Ureter (tissue), 1 donor: Measurements from ENCODE around the gene MAN2B1. TPM values are rescaled to one million over a fixed set of nuclear protein-coding genes. Genes with fewer than 3 reads are reported as not detected.
"Not testable (repeated sequence)": the region's sequence is repeated elsewhere in the genome, so short reads cannot be mapped to it uniquely, and the experiment has no call there.

Experiments
- DNase-seq: peaks from one replicate; pipeline ENCODE4 v3.0.0-alpha.2; 2020; ENCODE audit warnings: low spot score
- total RNA-seq: library from RNA; stranded (reverse); gene quantifications from one replicate; pipeline ENCODE4 v1.2.4, GENCODE V29; 2023
- donor health status: DM: yes; HTN: yes; CAD: no.

Gene MAN2B1
- total RNA-seq, 1 donor from 2014 or later, result 85.1 TPM

DNA sequence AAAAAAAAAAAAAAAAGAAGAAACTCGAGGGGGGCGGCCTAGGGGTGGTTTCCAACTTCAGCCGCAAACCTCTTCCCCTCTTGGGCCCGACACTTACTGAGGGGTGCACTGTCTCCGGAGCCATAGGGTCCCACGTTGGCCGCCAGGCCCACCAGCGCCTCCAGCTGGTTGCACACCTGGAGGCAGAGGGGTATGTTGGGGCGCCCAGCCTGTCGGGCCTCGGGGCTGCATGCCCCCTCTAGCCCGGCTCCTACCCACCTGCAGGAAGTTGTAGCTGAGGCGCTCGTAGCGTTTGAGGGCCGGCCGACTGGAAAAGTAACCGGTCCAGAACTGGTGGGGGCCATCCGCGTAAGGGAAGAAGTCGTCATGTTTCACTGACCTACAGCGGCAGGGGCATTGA lies 8.6 kb downstream of the MAN2B1 start:
- DNase-seq, result no peak

DNA sequence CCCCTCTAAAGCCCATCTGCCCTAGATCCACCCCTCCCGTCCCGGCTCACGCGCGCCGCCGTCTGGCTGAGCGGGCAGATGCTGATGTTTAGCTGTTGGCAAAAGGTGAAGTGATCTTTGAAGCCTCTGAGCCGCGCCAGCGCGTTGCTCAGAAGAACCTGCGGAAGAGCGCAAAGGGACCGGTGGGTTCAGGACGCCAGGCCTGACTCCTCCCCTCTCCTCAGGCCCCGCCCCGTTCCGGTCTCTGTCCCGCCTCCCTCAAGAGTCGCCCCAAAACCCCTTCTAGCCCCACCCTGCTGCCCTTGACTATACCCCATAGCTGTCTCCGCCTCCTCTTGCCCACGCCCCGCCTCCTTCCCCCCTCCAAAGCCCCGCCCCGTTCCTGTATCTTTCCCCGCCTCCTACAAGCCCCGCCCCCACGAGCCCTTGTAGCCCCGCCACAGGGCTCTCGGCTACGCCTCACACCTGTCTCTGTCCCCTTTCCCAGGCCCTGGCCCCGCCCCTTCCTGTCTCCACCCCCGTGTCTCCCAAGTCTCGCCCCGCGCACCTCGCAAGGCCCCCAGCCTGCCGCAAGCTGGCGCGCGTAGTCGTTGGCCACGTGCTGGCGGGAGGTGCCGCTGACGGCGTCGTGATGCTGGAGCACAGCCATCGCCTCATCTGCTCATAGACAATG lies 9.5 kb downstream of the MAN2B1 start:
- DNase-seq, result no peak

DNA sequence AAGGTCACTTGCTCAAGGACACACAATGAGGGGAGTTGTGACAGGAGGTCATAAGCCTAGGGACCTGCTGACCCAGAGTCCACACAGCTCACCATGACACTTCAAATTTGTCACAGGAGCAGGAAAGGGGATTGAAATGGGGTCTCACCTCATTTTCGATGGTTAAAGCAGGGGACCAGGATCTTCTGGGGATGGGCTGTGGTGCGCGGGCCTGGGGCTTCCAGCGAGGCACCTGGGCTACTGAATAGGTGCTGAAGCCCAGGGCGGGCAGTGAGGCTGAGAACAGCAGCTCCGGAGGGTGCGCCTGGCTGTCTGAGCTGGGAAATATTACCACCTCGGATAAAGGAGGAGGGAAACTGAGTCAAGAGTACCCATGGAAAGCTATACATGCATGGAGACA lies 11.0 kb downstream of the MAN2B1 start:
- DNase-seq, result no peak

DNA sequence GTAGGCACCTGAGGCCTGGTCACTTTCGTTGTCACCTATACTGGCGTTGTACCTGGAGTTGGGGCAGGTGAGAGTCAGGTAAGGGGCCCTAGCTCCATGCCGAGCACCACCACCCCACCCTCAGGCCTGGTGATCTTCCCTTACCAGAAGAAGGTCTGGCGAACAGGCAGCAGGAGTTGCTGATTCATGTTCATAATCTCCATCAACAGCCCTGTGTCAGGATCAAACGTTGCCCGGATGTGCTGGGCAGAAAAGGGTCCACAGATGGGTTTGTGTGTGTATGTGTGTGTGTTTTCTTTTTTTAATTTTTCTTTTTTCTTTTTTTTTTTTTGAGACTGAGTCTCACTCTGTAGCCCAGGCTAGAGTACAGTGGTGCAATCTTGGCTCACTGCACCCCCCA lies 14.3 kb downstream of the MAN2B1 start:
- DNase-seq, result no peak

DNA sequence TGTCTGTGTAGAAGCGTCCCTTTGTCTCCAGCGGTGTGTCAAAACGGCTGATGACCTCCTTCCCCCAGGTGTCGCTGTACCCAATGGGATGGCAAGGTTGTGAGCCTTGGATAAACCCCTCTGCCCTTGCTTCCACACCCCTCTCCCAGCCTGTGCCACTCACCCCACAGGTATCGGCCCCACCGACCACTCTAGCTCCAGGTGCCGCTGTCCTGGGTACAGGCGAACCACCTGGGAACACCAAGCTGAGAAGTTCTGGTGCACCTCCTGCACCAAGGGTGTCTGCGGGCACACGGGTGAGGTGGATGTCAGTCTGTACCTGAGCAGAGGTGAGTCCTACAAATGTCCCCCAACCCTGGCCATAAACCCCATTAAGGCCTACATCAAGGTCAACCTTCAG lies 16.6 kb downstream of the MAN2B1 start:
- no peak for DNase-seq

DNA sequence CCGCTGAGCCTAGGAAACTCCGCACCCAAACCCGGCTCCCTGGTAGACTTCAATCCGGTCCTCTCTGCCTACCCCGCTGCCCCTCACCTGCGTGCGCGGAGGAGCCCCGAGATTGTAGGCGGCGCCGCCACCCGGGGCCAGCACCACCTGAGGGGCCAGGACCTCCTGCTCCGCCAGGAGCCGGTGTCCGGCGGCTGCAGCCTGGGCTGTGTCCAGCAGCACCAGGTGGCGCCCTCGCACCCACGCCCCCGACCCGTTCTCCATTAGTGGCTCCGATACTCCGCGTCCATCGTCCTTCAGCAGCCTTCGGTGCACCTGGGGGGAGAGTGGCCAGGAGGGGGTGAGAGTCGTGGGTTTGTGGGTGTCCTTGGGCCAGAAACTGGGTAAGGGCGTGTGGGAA lies 18.5 kb downstream of the MAN2B1 start:
- no peak for DNase-seq

DNA sequence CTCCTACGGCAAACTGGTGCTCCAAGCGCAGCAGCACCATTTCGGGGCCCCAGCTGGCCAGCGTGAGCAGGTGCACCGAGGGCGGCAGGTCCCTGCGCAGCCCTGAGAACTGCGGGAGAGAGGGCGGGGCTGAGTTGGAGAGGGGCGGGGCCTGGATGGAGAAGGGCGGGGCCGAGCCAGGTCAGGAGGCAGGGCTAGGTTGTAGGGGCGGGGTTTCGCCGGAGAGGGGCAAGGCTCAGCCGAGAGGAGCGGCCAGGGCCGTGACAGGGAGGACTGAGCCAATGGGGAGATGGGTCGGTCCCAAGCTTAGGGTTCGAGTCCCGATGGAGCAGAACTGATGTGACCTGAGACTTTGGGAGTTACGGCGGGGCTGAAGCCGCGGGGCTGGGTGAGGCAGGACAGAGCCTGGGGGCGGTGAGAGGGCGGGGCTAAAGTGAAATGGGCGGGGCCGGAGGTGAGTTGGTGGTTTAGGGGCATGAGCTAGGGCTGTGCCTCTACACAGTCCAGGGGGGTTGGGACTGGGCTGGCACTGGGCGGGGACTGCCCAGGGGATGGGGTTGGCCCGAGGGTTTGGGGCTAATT lies 19.0 kb downstream of the MAN2B1 start:
- peak; percentile 77 for DNase-seq

DNA sequence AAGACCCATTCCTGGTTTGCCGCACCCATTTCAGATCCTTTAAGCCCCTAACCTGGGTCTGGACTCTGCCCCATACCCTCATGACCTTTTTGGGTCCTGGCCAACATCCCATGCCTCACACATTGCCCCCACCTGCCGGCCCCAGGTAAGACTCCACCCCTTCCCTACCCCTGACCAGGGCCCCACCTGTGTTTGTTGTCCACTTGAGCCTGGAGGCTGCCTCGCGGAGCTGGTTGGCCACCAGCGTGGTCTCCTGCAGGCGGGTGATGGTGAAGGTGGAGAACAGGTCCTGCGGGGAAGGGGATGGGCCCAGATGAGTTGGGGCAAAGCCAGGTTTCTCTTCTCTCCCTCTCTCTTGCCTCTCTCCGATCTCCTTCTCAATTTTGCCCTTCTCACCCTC lies 19.5 kb downstream of the MAN2B1 start:
- no peak for DNase-seq

DNA sequence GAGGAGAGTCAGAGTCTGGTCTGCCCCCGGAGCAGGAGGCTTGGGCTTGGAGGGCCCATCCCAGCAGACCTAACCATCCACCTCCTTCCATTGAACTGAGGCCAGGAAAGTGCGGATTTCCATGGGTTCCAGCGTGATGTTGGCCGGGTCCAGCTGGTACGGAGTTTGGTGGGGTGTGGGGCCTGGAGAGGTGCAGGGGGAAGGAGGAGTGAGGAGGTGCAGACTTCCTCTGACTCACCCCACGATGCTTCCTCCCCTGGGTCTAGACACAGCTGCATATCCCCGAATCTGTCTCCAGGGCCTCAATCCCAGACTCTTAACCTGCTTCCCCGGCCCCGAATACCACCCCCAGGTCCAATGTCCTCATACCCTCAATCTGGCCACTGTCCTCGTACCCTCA lies 20.0 kb downstream of the MAN2B1 start:
- no peak for DNase-seq

DNA sequence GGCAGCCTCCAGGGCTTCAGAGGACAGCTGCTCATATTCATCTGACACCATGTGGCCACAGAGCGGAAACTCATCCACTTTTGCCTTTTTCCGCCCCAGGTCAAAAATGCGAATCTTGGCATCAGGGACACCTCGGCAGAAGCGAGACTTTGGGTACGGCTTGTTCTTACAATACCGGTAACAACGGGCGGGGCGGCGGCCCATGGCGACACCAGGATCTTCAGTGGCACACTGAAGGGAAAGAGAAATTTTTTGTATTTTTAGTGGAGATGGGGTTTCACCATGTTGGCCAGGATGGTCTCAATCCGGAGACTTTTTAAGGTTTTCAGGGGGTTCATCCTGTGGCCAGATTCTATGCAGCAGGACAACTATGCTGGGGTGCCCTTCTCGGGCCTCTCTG lies 22.8 kb downstream of the MAN2B1 start:
- not testable (repeated sequence) for DNase-seq

DNA sequence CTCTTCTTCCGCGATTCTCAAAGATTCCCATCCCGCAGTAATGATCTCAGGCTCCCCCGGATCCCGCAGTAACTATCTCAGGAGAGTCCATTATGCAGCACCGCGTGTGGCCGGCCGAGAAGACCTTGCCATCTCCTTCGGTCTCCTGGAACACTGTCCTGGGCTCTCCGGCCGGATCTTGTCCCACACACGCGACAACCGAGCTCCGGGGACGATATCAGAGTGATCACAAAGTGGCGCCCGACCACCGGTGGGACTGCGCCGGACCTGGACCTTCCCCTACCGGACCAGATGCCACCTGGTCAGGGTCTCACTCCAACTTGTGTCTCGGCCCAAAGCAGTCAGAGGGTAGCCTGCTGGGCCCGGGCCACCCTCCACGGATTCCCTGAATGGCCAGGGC lies 24.0 kb downstream of the MAN2B1 start:
- no peak for DNase-seq

DNA sequence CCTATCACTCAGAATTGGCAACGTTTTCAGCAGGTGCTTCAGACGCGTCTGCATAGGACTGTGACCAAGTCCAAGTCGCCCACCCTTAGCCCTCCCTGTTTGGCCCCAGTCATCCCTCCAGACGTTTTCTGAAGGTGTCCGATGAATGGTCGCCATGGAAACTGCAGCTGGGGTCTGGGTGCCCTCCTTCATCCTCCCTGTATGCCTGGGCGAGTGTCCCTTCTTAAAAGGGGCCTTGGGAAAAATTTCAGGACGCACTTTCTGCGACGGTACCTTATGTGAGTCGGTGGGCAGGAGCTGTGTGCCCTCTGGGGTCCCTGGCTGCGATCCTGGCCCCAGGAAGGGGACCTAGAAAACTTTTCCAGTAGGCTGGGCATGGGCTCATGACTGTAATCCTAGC lies 25.1 kb downstream of the MAN2B1 start:
- no peak for DNase-seq

DNA sequence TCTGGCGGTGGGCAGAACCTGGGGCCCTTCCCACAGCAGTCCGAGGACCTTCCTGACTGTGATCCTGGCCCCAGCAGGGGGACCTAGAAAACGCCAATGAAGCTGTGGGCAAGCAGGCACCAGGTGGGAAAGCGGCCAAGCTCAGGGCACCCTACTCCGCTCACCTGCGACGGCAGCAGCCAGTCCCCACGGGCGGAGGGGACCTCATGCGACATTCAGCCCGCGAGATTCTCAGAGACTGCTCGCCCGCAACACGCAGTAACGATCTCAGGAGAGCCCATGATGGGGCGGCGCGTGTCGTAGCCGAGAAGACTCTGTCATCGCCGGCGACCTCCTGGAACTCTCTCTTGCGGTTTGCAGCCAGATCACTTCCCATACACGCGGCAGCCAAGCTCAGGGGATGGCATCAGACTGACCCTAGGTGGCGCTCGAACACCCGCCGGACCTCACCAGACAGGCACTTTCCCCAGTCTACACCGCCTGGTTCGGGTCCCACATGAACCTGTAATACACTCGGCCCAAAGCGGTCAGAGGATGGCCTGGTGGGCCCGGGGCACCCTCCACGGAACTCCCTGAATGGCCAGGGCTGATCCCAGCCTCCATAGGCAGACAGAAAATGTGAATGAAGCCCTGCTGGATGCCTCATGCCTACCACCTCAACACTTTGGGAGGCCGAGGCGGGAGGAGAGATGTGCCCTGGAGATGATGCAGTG lies 26.5 kb downstream of the MAN2B1 start:
- DNase-seq, result peak; percentile 87

DNA sequence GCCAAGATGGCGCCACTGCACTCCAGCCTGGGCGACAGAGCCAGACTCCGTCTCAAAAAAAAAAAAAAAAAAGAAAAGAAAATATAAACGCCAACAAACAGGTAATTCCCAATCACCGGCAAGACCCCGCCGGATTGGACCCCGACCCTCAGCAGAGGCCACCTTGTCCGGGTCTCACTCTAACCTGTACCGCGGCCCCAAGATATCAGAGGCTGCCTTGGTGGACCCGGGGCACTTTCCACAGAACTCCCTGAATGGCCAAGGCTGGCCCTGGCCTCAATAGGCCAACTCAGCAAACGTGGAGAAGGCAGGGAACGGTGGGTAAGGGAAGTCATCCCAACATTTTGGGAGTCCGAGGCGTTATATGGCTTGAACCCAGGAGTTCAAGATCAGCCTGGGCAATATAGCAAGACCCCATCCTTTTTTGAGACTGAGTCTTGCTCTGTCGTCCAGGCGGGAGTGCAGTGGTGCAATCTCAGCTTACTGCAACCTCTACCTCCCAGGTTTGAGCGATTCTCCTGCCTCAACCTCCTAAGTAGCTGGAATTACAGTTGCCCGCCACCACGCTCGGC lies 27.8 kb downstream of the MAN2B1 start:
- DNase-seq, result no peak

DNA sequence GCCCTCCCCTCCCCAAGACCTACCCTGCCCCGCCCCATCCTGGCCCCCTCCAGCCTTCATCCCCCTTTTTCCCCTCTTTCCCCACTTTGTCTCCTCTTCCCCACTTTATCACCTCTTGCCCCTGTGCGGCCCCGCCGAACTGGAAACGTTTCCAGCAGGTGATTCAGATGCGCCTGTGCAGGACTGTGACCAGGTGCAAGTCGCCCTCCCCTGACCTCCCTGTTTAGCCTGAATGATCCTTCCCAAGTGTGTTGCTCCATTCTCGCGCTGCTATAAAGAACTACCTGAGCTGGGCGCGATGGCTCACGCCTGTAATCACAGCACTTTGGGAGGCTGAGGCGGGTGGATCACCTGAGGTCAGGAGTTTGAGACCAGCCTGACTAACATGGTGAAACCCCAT lies 29.9 kb downstream of the MAN2B1 start:
- no peak for DNase-seq

DNA sequence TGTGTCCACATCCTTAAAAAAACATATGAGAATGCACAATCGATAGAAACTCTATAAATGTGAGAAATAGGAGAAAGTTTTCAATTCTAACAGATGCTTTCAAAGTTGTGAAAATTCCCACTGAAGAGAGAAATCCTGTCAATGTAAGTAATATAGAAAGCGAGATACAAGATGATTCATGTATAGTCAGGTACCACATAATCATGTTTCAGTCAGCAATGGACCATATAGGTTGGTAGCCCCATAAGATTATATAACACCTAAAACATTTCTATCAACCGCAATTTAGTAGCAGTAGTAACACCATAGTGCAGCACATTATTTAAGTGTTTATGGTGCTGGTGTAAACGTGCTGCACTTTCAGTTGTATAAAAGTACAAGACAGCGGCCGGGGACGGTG lies 37.3 kb downstream of the MAN2B1 start:
- DNase-seq, result no peak

DNA sequence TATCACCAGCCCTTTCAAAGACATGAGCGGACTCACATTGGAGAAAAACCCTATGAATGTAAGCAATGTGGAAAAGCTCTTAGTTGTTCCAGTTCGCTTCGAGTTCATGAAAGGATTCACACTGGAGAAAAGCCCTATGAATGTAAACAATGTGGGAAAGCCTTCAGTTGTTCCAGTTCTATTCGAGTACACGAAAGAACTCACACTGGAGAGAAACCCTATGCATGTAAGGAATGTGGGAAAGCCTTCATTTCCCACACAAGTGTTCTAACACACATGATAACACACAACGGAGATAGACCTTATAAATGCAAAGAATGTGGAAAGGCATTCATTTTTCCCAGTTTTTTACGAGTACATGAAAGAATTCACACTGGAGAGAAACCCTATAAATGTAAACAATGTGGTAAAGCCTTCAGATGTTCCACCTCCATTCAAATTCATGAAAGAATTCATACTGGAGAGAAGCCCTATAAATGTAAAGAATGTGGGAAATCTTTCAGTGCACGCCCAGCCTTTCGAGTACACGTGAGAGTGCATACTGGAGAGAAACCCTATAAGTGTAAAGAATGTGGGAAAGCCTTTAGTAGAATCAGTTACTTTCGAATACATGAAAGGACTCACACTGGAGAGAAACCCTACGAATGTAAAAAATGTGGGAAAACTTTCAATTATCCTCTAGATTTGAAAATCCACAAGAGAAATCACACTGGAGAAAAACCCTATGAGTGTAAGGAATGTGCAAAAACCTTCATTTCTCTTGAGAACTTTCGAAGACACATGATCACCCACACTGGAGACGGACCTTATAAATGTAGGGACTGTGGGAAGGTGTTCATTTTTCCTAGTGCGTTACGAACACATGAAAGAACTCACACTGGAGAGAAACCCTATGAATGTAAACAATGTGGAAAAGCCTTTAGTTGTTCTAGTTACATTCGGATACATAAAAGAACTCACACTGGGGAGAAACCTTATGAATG lies 38.2 kb downstream of the MAN2B1 start:
- no peak for DNase-seq

DNA sequence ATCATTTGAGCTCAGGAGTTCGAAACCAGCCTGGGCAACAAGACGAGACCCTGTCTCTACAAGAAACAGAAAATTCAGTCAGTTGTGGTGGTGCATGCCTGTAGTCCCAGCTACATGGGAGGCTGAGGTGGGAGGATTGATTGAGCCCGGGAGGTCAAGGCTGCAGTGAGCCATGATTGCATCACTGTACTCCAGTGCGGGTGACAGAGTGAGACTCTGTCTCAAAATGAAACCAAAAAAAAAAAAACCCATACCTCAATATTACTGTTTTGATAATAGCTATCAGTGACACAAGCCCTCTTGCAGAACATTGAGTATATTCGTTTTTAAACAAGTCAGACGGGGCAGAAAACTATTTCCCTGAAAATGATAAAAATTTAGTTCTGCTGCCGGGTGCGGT lies 39.6 kb downstream of the MAN2B1 start:
- DNase-seq, result no peak

DNA sequence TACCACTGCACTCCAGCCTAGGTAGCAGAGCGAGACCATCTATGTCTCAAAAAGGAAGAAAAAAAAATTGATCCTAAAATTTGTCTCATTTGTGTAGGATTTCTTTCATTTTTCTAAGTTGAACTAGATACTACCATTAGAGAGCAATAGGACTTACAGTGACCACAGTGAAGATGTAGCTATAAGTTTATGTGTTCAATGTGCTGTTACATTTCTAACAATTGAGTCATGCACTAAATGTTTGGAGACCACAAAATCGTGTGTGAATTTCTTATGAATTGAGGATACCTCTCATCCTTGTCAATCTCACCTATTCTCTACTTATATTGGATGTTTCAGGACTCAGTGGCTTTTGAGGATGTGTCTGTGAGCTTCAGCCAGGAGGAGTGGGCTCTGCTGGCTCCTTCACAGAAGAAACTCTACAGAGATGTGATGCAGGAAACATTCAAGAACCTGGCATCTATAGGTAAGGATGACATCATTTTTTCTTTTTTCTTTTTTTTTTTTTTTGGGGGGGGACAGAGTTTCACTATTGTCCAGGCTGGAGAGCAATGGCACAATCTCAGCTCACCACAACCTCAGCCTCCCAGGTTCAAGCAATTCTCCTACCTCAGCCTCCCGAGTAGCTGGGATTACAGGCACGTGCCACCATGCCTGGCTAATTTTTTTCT lies 43.0 kb downstream of the MAN2B1 start:
- no peak for DNase-seq

DNA sequence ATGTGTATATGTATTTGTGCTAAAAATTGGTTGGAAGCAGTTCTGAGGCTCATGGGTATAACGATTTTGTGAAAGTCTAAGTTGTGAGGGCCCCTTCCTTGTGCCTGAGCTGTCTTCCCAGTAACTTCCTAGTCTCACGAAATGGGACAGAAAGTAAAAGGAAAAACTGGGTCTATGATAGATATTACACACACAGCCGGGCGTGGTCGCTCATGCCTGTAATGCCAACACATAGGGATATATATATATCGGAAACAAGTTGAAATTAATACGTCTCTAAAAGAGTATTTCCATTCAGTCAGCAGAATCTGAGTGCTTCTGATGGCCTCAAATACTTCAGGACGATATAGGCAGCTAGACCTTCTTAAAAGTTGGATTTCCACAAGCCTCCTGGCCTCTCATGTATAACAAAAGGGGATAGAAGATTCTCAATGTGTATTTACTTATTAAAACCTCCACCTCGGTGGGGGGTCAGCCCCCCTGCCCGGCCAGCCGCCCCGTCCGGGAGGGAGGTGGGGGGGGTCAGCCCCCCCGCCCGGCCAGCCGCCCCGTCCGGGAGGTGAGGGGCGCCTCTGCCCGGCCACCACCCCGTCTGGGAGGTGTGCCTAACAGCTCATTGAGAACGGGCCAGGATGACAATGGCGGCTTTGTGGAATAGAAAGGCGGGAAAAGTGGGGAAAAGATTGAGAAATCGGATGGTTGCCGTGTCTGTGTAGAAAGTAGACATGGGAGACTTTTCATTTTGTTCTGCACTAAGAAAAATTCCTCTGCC lies 45.1 kb downstream of the MAN2B1 start:
- DNase-seq, result not testable (repeated sequence)
